Sigmoid colon (tissue), 7 donors: ENCODE results near the gene GUCY1B1. TPM values are rescaled to one million over a fixed set of nuclear protein-coding genes. Genes with fewer than 3 reads are reported as not detected.
A peak's percentile ranks its signal among the peaks of the same experiment; 100 is the strongest.

Experiments used
- DNase-seq: peaks from one replicate; pipeline ENCODE4 v3.0.0-alpha.2; 2019
- H3K27ac ChIP-seq, 4 donors: fragments of 200-600 bp; sonication (generic); one replicate each; pipeline ENCODE4 v1.5.1; 2016 to 2019; ENCODE audit warnings: mild to moderate bottlenecking in 1 of 4
- H3K27me3 ChIP-seq, 3 donors: fragments of 200-600 bp; sonication (generic); one replicate each; pipeline ENCODE4 v1.5.1; 2019; ENCODE audit warnings: mild to moderate bottlenecking in 1 of 3
- H3K36me3 ChIP-seq, 4 donors: fragments of 200-600 bp; sonication (generic); one replicate each; pipeline ENCODE4 v1.5.1; 2016 to 2019
- H3K4me1 ChIP-seq, 4 donors: fragments of 200-600 bp; sonication (generic); one replicate each; pipeline ENCODE4 v1.5.1; 2017 to 2019
- H3K4me3 ChIP-seq, 4 donors: fragments of 200-600 bp; sonication (generic); one replicate each; pipeline ENCODE4 v1.5.1; 2017 to 2019; ENCODE audit warnings: mild to moderate bottlenecking in 2 of 4, moderate library complexity in 1 of 4
- H3K9me3 ChIP-seq, 4 donors: fragments of 200-600 bp in 3 of 4; sonication (generic) in 3 of 4; one replicate each; pipeline versions ENCODE4 v1.5.1 to v1.6.1; 2013 to 2019
- EP300 ChIP-seq, 4 donors: sonication (generic); formaldehyde crosslinking; IDR thresholded peaks; one replicate each; pipeline ENCODE4 v1.6.1; 2017; ENCODE audit warnings: antibody characterized with exemption in 4 of 4
- POLR2A ChIP-seq, 2 donors: fragments of 450-650 bp; IDR thresholded peaks; one replicate each; pipeline ENCODE4 v1.6.1; 2016; ENCODE audit warnings: antibody characterized with exemption in 2 of 2, mild to moderate bottlenecking in 2 of 2, moderate library complexity in 2 of 2
- POLR2AphosphoS5 ChIP-seq, 4 donors: sonication (generic); formaldehyde crosslinking; IDR thresholded peaks; one replicate each; pipeline ENCODE4 v1.6.1; 2017; ENCODE audit warnings: antibody characterized with exemption in 4 of 4
- WGBS, 2 donors: extraction: QIAGEN DNeasy Blood & Tissue Kit; methylation state at CpG; one replicate each; pipeline ENCODE4 v1.1.7; 2013; 5-methylcytosine and 5-hydroxymethylcytosine counted together
- intact Hi-C: fragments of 100-400 bp; cut with DNase I; formaldehyde crosslinking; loops from one replicate; pipeline ENCODE4 v1.15.1; 2023
- polyA plus RNA-seq, 3 donors: library from polyadenylated mRNA; stranded (reverse); fragments of 200-250 nt; gene quantifications; one replicate each; pipeline ENCODE4 v1.2.3, GENCODE V29; 2013
- total RNA-seq, 4 donors: library from RNA; depleted of rRNA; stranded (reverse); fragments of >200 nt; gene quantifications; one replicate each; pipeline ENCODE4 v1.1.0, GENCODE V29; 2016
- TF ChIP-seq, protein P1 (sequence below), 4 experiments: fragments of 450-650 bp in 3 of 4; fragments of 200-600 bp in 1 of 4; IDR thresholded peaks; one replicate each; pipeline ENCODE4 v1.5.1; 2016 to 2019; ENCODE audit warnings: antibody characterized with exemption in 4 of 4, mild to moderate bottlenecking in 3 of 4, moderate library complexity in 2 of 4
- donor health status: healthy with polysubstance abuse.
- donor health status: Bipolar disorder and iron deficiency.
- donor health status: healthy.

Gene GUCY1B1
- total and polyA plus RNA-seq, 7 donors = 0.92 to 115 (median 45.1) TPM

- H3K4me3 ChIP-seq = no peak overlapping the region
- no peaks in the 10 kb centered on the region for H3K9me3 ChIP-seq
- intact Hi-C loops = no loop called here
- peaks cover 0 to 7% (median 2%) of the 10 kb centered on the region in 4 donors for H3K4me1 ChIP-seq
- peaks cover 0 to 16% (median 0%) of the 10 kb centered on the region in 4 donors for H3K36me3 ChIP-seq
- WGBS, 2 donors = 81 to 82% methylated on average over 3 of the region's 3 CpGs
- H3K27ac ChIP-seq = no peak overlapping the region
- DNase-seq = no peak
- H3K27me3 ChIP-seq = no peaks in the 10 kb centered on the region
- TF ChIP-seq EP300 (IDR thresholded peaks at IDR 0.05) = no peak
- no peak for TF ChIP-seq POLR2A (IDR thresholded peaks at IDR 0.05)
- TF ChIP-seq, protein P1, sequence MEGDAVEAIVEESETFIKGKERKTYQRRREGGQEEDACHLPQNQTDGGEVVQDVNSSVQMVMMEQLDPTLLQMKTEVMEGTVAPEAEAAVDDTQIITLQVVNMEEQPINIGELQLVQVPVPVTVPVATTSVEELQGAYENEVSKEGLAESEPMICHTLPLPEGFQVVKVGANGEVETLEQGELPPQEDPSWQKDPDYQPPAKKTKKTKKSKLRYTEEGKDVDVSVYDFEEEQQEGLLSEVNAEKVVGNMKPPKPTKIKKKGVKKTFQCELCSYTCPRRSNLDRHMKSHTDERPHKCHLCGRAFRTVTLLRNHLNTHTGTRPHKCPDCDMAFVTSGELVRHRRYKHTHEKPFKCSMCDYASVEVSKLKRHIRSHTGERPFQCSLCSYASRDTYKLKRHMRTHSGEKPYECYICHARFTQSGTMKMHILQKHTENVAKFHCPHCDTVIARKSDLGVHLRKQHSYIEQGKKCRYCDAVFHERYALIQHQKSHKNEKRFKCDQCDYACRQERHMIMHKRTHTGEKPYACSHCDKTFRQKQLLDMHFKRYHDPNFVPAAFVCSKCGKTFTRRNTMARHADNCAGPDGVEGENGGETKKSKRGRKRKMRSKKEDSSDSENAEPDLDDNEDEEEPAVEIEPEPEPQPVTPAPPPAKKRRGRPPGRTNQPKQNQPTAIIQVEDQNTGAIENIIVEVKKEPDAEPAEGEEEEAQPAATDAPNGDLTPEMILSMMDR (IDR thresholded peaks at IDR 0.05) = no peak
- no peak for TF ChIP-seq POLR2AphosphoS5 (IDR thresholded peaks at IDR 0.05)
These were observed 24.8 kb upstream of the GUCY1B1 start for GRCh38 chr4:155734065-155734464.

- intact Hi-C loops = no loop called here
- 79% methylated on average over 1 of the region's 1 CpG for WGBS, 2 donors
These were observed 23.9 kb upstream of the GUCY1B1 start for GRCh38 chr4:155734951-155735350.

GRCh38 chr4:155735496-155735895, 23.3 kb upstream of the GUCY1B1 start:
- H3K36me3 ChIP-seq = peaks cover 0 to 9% (median 0%) of the 10 kb centered on the region in 4 donors
- intact Hi-C loops = no loop called here
- H3K4me1 ChIP-seq = peaks cover 0 to 7% (median 2%) of the 10 kb centered on the region in 4 donors
- H3K27me3 ChIP-seq = no peaks in the 10 kb centered on the region
- TF ChIP-seq POLR2A (IDR thresholded peaks at IDR 0.05) = no peak
- no peak for TF ChIP-seq EP300 (IDR thresholded peaks at IDR 0.05)
- TF ChIP-seq POLR2AphosphoS5 (IDR thresholded peaks at IDR 0.05) = peak in 1 of 4 donors; percentile 8
- H3K4me3 ChIP-seq = no peak overlapping the region
- peak overlapping the region in 1 of 4 donors; percentile 4 for H3K27ac ChIP-seq
- H3K9me3 ChIP-seq = no peaks in the 10 kb centered on the region
- no peak for DNase-seq

More at GRCh38 chr4:155734951-155735350, 23.9 kb upstream of the GUCY1B1 start:
- no peaks in the 10 kb centered on the region for H3K9me3 ChIP-seq
- TF ChIP-seq POLR2AphosphoS5 (IDR thresholded peaks at IDR 0.05) = no peak
- TF ChIP-seq EP300 (IDR thresholded peaks at IDR 0.05) = no peak
- no peak for TF ChIP-seq POLR2A (IDR thresholded peaks at IDR 0.05)
- TF ChIP-seq, protein P1 (IDR thresholded peaks at IDR 0.05) = no peak
- no peaks in the 10 kb centered on the region for H3K27me3 ChIP-seq
- H3K36me3 ChIP-seq = peaks cover 0 to 14% (median 0%) of the 10 kb centered on the region in 4 donors
- H3K4me1 ChIP-seq = peaks cover 0 to 7% (median 2%) of the 10 kb centered on the region in 4 donors
- H3K4me3 ChIP-seq = no peak overlapping the region
- peak overlapping the region in 2 of 4 donors; percentile 3 to 24 for H3K27ac ChIP-seq
- DNase-seq = no peak

DNA sequence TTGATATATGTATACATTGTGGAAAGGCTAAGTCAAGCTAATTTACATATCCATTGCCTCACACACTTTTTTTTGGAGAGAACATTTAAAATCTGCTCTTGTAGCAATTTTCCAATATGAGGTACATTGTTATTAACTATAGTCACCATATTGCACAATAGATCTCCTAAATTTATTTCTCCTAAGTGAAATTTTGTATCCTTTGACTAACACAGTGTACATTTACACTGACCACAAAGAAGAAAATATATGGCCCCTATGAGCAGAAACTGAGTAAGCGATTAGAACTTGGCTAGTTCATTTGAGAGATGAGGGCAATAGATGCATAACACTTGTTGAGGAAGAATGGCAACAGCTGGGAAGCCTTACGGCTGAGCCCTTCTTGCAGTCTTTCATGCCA, 20.3 kb upstream of the GUCY1B1 start:
- no peak overlapping the region for H3K27ac ChIP-seq
- no peaks in the 10 kb centered on the region for H3K36me3 ChIP-seq
- intact Hi-C loops = no loop called here
- H3K4me3 ChIP-seq = no peak overlapping the region
- peaks cover 0 to 7% (median 2%) of the 10 kb centered on the region in 4 donors for H3K4me1 ChIP-seq
- H3K27me3 ChIP-seq = no peaks in the 10 kb centered on the region
- WGBS, 2 donors = 86 to 90% methylated on average over 2 of the region's 2 CpGs
- DNase-seq = no peak
- no peaks in the 10 kb centered on the region for H3K9me3 ChIP-seq
- TF ChIP-seq POLR2AphosphoS5 (IDR thresholded peaks at IDR 0.05) (no peak), EP300 (IDR thresholded peaks at IDR 0.05) (no peak), POLR2A (IDR thresholded peaks at IDR 0.05) (no peak)
- TF ChIP-seq, protein P1 (IDR thresholded peaks at IDR 0.05) = no peak

- no peak for DNase-seq
- TF ChIP-seq, protein P1 (IDR thresholded peaks at IDR 0.05) = no peak
- TF ChIP-seq POLR2A (IDR thresholded peaks at IDR 0.05) = no peak
- no peak for TF ChIP-seq EP300 (IDR thresholded peaks at IDR 0.05)
- no peak for TF ChIP-seq POLR2AphosphoS5 (IDR thresholded peaks at IDR 0.05)
- H3K36me3 ChIP-seq = no peaks in the 10 kb centered on the region
- H3K4me3 ChIP-seq = no peak overlapping the region
- no peaks in the 10 kb centered on the region for H3K9me3 ChIP-seq
- WGBS, 2 donors = 92% methylated on average over 1 of the region's 1 CpG
- no peak overlapping the region for H3K27ac ChIP-seq
- intact Hi-C loops = no loop called here
- no peaks in the 10 kb centered on the region for H3K4me1 ChIP-seq
- no peaks in the 10 kb centered on the region for H3K27me3 ChIP-seq
These were observed 17.3 kb upstream of the GUCY1B1 start for GRCh38 chr4:155741546-155741945.
